H1 (cell line): ENCODE data around the gene ONECUT3. TPM values are rescaled to one million over a fixed set of nuclear protein-coding genes. Genes with fewer than 3 reads are reported as not detected.

Source experiments
- BCL11A ChIP-seq, 2 experiments: IDR thresholded peaks; one replicate each; pipeline ENCODE4 v1.6.1; 2011; ENCODE audit warnings: low read depth in 2 of 2, low read length in 2 of 2, mild to moderate bottlenecking in 2 of 2
- CBX8 ChIP-seq: fragments of 300-800, 300-1000 bp; sonication (generic); IDR thresholded peaks from 2 replicates; pipeline ENCODE4 v1.7.1; 2016; ENCODE audit warnings: low read depth, low read length, borderline replicate concordance
- CHD2 ChIP-seq: IDR thresholded peaks from 2 replicates; pipeline ENCODE4 v1.6.1; 2012; ENCODE audit warnings: low read length, improper control_type of control experiment
- KDM1A ChIP-seq: fragments of 200-600, 300-600 bp; sonication (generic); IDR thresholded peaks from 2 replicates; pipeline ENCODE4 v1.7.1; 2016; ENCODE audit warnings: mild to moderate bottlenecking, low read length, borderline replicate concordance
- SAP30 ChIP-seq: fragments of 300-600 bp; sonication (generic); IDR thresholded peaks from 2 replicates; pipeline ENCODE4 v1.7.1; 2012; ENCODE audit warnings: low read length, moderate library complexity, mild to moderate bottlenecking, inconsistent platforms; ENCODE audit not compliant: insufficient read depth, insufficient replicate concordance
- SIX5 ChIP-seq: IDR thresholded peaks from 2 replicates; pipeline ENCODE4 v1.6.1; 2011; ENCODE audit warnings: mild to moderate bottlenecking, low read depth, low read length
- polyA plus RNA-seq, 7 experiments: library from polyadenylated mRNA; depleted of rRNA in 3 of 7; stranded (reverse) in 5 of 7; unstranded in 2 of 7; fragments of >200 nt in 5 of 7; fragments of 200-250 nt in 2 of 7; gene quantifications; 1 replicate in 5 of 7; 2 replicates in 1 of 7; 4 replicates in 1 of 7; pipeline versions ENCODE4 v1.2.1 to v1.2.3, GENCODE V29; 2011 to 2013; ENCODE audit warnings: missing spikeins in 2 of 7, mixed read lengths in 2 of 7
- total RNA-seq: library from RNA; stranded (reverse); fragmentation: NEBNext Ultra II Directional; extraction: Animal tissue kit (Norgen Biotek cat#: 25700); gene quantifications from 2 replicates; pipeline ENCODE4 v1.2.1, GENCODE V29; 2021
- TF ChIP-seq, protein P1 (sequence below): fragments of 300-600 bp; sonication (generic); IDR thresholded peaks from 2 replicates; pipeline ENCODE4 v1.7.1; 2012; ENCODE audit warnings: low read length, moderate library complexity, mild to moderate bottlenecking, inconsistent platforms; ENCODE audit not compliant: insufficient replicate concordance

The ONECUT3 gene
- total and polyA plus RNA-seq, 2 of the 8 experiments (the other 6 are each of a cell fraction or from before 2014, with no cell fraction given) = not detected

DNA sequence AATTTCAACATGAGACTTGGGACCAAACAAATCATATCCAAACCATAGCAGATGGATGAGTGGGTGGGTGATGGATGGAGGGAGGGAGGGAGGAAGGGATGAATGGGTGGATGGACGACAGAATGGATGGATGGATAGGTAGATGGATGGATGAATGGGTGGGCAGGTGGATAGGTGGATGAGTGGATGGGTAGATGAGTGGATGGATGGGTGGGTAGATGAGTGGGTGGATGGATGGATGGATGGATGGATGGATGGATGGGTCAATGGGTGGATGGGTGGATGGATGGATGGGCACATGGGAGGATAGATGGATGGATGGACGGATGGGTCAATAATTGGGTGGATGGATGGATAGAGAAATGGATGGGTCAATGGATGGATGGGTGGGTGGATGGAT, 47.9 kb upstream of the ONECUT3 start (continued):
- TF ChIP-seq, protein P1, sequence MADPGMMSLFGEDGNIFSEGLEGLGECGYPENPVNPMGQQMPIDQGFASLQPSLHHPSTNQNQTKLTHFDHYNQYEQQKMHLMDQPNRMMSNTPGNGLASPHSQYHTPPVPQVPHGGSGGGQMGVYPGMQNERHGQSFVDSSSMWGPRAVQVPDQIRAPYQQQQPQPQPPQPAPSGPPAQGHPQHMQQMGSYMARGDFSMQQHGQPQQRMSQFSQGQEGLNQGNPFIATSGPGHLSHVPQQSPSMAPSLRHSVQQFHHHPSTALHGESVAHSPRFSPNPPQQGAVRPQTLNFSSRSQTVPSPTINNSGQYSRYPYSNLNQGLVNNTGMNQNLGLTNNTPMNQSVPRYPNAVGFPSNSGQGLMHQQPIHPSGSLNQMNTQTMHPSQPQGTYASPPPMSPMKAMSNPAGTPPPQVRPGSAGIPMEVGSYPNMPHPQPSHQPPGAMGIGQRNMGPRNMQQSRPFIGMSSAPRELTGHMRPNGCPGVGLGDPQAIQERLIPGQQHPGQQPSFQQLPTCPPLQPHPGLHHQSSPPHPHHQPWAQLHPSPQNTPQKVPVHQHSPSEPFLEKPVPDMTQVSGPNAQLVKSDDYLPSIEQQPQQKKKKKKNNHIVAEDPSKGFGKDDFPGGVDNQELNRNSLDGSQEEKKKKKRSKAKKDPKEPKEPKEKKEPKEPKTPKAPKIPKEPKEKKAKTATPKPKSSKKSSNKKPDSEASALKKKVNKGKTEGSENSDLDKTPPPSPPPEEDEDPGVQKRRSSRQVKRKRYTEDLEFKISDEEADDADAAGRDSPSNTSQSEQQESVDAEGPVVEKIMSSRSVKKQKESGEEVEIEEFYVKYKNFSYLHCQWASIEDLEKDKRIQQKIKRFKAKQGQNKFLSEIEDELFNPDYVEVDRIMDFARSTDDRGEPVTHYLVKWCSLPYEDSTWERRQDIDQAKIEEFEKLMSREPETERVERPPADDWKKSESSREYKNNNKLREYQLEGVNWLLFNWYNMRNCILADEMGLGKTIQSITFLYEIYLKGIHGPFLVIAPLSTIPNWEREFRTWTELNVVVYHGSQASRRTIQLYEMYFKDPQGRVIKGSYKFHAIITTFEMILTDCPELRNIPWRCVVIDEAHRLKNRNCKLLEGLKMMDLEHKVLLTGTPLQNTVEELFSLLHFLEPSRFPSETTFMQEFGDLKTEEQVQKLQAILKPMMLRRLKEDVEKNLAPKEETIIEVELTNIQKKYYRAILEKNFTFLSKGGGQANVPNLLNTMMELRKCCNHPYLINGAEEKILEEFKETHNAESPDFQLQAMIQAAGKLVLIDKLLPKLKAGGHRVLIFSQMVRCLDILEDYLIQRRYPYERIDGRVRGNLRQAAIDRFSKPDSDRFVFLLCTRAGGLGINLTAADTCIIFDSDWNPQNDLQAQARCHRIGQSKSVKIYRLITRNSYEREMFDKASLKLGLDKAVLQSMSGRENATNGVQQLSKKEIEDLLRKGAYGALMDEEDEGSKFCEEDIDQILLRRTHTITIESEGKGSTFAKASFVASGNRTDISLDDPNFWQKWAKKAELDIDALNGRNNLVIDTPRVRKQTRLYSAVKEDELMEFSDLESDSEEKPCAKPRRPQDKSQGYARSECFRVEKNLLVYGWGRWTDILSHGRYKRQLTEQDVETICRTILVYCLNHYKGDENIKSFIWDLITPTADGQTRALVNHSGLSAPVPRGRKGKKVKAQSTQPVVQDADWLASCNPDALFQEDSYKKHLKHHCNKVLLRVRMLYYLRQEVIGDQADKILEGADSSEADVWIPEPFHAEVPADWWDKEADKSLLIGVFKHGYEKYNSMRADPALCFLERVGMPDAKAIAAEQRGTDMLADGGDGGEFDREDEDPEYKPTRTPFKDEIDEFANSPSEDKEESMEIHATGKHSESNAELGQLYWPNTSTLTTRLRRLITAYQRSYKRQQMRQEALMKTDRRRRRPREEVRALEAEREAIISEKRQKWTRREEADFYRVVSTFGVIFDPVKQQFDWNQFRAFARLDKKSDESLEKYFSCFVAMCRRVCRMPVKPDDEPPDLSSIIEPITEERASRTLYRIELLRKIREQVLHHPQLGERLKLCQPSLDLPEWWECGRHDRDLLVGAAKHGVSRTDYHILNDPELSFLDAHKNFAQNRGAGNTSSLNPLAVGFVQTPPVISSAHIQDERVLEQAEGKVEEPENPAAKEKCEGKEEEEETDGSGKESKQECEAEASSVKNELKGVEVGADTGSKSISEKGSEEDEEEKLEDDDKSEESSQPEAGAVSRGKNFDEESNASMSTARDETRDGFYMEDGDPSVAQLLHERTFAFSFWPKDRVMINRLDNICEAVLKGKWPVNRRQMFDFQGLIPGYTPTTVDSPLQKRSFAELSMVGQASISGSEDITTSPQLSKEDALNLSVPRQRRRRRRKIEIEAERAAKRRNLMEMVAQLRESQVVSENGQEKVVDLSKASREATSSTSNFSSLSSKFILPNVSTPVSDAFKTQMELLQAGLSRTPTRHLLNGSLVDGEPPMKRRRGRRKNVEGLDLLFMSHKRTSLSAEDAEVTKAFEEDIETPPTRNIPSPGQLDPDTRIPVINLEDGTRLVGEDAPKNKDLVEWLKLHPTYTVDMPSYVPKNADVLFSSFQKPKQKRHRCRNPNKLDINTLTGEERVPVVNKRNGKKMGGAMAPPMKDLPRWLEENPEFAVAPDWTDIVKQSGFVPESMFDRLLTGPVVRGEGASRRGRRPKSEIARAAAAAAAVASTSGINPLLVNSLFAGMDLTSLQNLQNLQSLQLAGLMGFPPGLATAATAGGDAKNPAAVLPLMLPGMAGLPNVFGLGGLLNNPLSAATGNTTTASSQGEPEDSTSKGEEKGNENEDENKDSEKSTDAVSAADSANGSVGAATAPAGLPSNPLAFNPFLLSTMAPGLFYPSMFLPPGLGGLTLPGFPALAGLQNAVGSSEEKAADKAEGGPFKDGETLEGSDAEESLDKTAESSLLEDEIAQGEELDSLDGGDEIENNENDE = no peak
- TF ChIP-seq CBX8 (no peak), SAP30 (no peak), KDM1A (no peak), SIX5 (no peak), BCL11A (IDR thresholded peaks at IDR 0.05; ENCODE audit: low read depth in 2 of 2, low read length in 2 of 2) (no peak), CHD2 (no peak)
